Osteoblast (primary cell): ENCODE data around the gene COG5. TPM values are rescaled to one million over a fixed set of nuclear protein-coding genes. Genes with fewer than 3 reads are reported as not detected.

ENCODE experiments used
- DNase-seq: peaks from one replicate; pipeline ENCODE4 v3.0.0; 2011; ENCODE audit warnings: low spot score, mixed read lengths; ENCODE audit not compliant: insufficient read length; ENCODE audit errors: missing footprints
- H2AFZ ChIP-seq: 2 replicates; pipeline ENCODE4 v1.6.0; 2011; ENCODE audit warnings: mild to moderate bottlenecking, low read length
- H3K27ac ChIP-seq: 2 replicates; pipeline ENCODE4 v1.5.1; 2011; ENCODE audit warnings: mild to moderate bottlenecking, low read depth, low read length, moderate library complexity
- H3K27me3 ChIP-seq: 2 replicates; pipeline ENCODE4 v1.6.0; 2012; ENCODE audit warnings: mild to moderate bottlenecking, control low read depth, inconsistent platforms, low read length, moderate library complexity; ENCODE audit not compliant: insufficient read depth
- H3K36me3 ChIP-seq: 2 replicates; pipeline ENCODE4 v1.5.1; 2011; ENCODE audit warnings: mild to moderate bottlenecking, low read length, control low read depth, moderate library complexity; ENCODE audit not compliant: insufficient read depth
- H3K4me1 ChIP-seq: 2 replicates; pipeline ENCODE4 v1.5.1; 2011; ENCODE audit warnings: mild to moderate bottlenecking, low read length, control low read depth, moderate library complexity; ENCODE audit not compliant: insufficient read depth
- H3K4me2 ChIP-seq: 2 replicates; pipeline ENCODE4 v1.6.0; 2011; ENCODE audit warnings: mild to moderate bottlenecking, low read length; ENCODE audit not compliant: insufficient read depth
- H3K4me3 ChIP-seq: fragments of 200-600 bp; sonication (generic); 3 replicates; pipeline ENCODE4 v1.5.1; 2012; ENCODE audit warnings: mild to moderate bottlenecking, low read length, inconsistent platforms; ENCODE audit not compliant: insufficient read depth
- H3K79me2 ChIP-seq: 2 replicates; pipeline ENCODE4 v1.6.0; 2012; ENCODE audit warnings: mild to moderate bottlenecking, low read length, control low read depth, inconsistent platforms; ENCODE audit not compliant: insufficient read depth
- H3K9me3 ChIP-seq: 2 replicates; pipeline ENCODE4 v1.5.1; 2011; ENCODE audit warnings: low read depth, low read length, control low read depth
- H4K20me1 ChIP-seq: 2 replicates; pipeline ENCODE4 v1.6.0; 2012; ENCODE audit warnings: mild to moderate bottlenecking, low read length, control low read depth; ENCODE audit not compliant: insufficient read depth
- small RNA-seq: library from RNA; depleted of rRNA; stranded (forward); fragments of <200 nt; gene quantifications from one replicate; pipeline ENCODE3, GENCODE V24; 2012
- total RNA-seq: library from RNA; depleted of rRNA; stranded (reverse); fragments of >200 nt; gene quantifications from 2 replicates; pipeline ENCODE4 v1.2.3, GENCODE V29; 2012
- TF ChIP-seq, protein P1 (sequence below): IDR thresholded peaks from 2 replicates; pipeline ENCODE4 v1.5.1; 2011; ENCODE audit warnings: mild to moderate bottlenecking, low read depth, low read length, moderate library complexity; ENCODE audit errors: extremely low read depth

The COG5 gene
- total RNA-seq, 1 donor: 29.7 TPM

- Histone ChIP-seq H3K79me2 (no peaks in the 10 kb centered on the region), H4K20me1 (no peaks in the 10 kb centered on the region), H3K4me3 (no peak overlapping the region), H3K36me3 (no peaks in the 10 kb centered on the region), H3K27me3 (no peaks in the 10 kb centered on the region), H3K9me3 (no peaks in the 10 kb centered on the region), H2AFZ (no peak overlapping the region), H3K4me2 (no peak overlapping the region), H3K27ac (no peak overlapping the region), H3K4me1 (no peaks in the 10 kb centered on the region)
- no peak for DNase-seq
- TF ChIP-seq, protein P1, sequence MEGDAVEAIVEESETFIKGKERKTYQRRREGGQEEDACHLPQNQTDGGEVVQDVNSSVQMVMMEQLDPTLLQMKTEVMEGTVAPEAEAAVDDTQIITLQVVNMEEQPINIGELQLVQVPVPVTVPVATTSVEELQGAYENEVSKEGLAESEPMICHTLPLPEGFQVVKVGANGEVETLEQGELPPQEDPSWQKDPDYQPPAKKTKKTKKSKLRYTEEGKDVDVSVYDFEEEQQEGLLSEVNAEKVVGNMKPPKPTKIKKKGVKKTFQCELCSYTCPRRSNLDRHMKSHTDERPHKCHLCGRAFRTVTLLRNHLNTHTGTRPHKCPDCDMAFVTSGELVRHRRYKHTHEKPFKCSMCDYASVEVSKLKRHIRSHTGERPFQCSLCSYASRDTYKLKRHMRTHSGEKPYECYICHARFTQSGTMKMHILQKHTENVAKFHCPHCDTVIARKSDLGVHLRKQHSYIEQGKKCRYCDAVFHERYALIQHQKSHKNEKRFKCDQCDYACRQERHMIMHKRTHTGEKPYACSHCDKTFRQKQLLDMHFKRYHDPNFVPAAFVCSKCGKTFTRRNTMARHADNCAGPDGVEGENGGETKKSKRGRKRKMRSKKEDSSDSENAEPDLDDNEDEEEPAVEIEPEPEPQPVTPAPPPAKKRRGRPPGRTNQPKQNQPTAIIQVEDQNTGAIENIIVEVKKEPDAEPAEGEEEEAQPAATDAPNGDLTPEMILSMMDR: no peak
Observed at GRCh38 chr7:107154826-107155225, 408.9 kb downstream of the COG5 start.

DNA sequence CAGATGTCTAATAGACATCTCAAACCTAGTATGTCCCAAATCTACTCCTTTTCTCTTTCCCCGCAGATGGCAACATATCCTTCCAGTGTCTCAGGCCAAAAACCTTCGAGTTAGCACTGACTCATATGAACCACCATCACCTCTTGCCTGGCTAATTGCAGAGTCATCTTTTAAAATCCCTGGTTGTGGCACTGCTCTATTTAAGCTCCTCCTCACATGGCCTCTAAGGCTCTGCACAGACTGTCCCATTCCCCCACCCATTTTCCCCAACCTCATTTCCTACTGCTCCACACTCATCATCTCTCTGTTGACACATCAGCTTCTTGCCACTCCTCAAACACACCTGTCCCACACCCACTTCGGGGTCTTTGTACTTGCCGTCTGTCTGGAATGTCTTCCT, 411.7 kb downstream of the COG5 start:
- H2AFZ ChIP-seq: no peak overlapping the region
- DNase-seq: peak; percentile 23
- no peaks in the 10 kb centered on the region for H3K9me3 ChIP-seq
- no peaks in the 10 kb centered on the region for H3K36me3 ChIP-seq
- no peak overlapping the region for H3K4me2 ChIP-seq
- H3K27me3 ChIP-seq: no peaks in the 10 kb centered on the region
- H3K4me1 ChIP-seq: peaks cover 8% of the 10 kb centered on the region
- H3K27ac ChIP-seq: no peak overlapping the region
- no peak overlapping the region for H3K4me3 ChIP-seq
- no peaks in the 10 kb centered on the region for H3K79me2 ChIP-seq
- H4K20me1 ChIP-seq: no peaks in the 10 kb centered on the region
- TF ChIP-seq, protein P1: no peak

Small RNA genes within 50 kb of the gene (small RNA-seq; reads per million reads assigned to genes)
- gene AC002381.1 (not detected), gene RF01233 (not detected)

Other genes with a start within 250 kb of the COG5 start
- gene GPR22, start 93.9 kb downstream of the COG5 start, total RNA-seq: not detected in 2 replicates
- 5.4 and 8.5 TPM in 2 replicates for gene DUS4L, start 51 bp upstream of the COG5 start, total RNA-seq
- gene BCAP29, start 16.3 kb upstream of the COG5 start, total RNA-seq: 43.1 and 52.2 TPM in 2 replicates
- 0.36 and 0.59 TPM in 2 replicates for gene SLC26A4, start 96.9 kb upstream of the COG5 start, total RNA-seq
- gene CBLL1, start 180.2 kb upstream of the COG5 start, total RNA-seq: 25.7 and 32.7 TPM in 2 replicates
- gene SLC26A3, start 239.3 kb upstream of the COG5 start, total RNA-seq: not detected in 2 replicates